Astrocyte of the hippocampus (primary cell): Measurements from ENCODE around the gene FRS3.
A peak's percentile ranks its signal among the peaks of the same experiment; 100 is the strongest.

ENCODE experiments used
- DNase-seq: peaks from one replicate; pipeline ENCODE4 v3.0.0; 2011; ENCODE audit warnings: low read depth, low spot score

The FRS3 gene

GRCh38 chr6:41790045-41790444 is 10.3 kb upstream of the FRS3 start:
- no peak for DNase-seq

DNA sequence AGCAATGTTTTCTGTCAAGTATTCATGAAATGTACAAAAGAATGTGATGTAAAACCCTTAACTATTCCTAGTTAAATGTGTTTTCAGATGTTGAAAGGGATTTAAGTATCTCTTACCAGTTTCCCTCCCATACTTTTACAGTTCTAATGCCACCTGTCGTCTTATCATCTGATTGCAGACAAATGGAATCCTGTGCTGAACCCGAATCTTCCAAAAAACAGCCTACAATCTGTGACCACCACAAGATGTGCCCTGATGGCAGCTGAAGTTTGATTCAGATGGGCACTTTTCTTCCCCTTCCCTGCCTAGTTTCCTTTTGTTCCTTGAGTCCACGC is 9.7 kb upstream of the FRS3 start:
- no peak for DNase-seq

GRCh38 chr6:41787219-41787917 is 7.7 kb upstream of the FRS3 start, which contains the start of gene TOMM6:
TSS of gene TOMM6 (plus strand) at chr6:41787694. CDS start at chr6:41787698, 4 bp downstream.
- peak; percentile 98 for DNase-seq

DNA sequence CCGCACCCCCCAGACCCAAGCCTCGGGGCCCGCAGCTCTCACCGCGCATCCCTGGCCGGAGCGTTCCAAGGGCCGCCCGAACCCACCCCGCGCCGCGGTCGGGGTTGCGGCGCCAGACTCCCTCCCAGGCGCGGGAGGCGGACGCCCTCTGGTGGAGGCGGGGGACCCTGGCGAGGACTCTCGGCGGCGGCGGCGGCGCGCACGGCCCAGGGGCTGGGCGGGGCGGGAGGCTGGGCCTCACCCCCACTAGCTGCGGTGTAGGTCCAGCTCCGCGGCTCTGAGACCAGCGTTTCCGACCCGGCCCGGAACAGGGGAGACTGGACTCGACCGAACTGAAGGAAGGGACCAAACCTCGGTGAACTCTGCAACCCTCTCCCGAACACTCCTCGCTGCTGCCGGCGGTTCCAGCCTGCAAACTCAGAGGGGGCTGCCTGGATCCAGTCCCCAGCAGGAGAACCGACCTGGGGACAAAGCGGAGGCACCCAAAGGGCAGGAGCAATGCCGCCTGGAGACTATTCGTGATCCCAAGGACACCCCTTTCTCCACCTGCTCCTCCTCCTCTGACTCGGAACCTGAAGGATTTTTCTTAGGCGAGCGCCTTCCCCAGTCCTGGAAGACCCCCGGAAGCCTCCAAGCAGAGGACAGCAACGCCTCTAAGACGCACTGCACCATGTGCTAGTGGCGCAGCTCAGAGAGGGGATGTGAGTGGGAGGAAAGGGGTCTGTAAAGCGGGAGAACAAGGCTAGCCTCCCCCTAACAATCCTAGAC is 6.9 kb upstream of the FRS3 start:
- DNase-seq, result peak; percentile 96

- DNase-seq, result peak; percentile 69
Measured at GRCh38 chr6:41785689-41786450, 6.2 kb upstream of the FRS3 start.

DNA sequence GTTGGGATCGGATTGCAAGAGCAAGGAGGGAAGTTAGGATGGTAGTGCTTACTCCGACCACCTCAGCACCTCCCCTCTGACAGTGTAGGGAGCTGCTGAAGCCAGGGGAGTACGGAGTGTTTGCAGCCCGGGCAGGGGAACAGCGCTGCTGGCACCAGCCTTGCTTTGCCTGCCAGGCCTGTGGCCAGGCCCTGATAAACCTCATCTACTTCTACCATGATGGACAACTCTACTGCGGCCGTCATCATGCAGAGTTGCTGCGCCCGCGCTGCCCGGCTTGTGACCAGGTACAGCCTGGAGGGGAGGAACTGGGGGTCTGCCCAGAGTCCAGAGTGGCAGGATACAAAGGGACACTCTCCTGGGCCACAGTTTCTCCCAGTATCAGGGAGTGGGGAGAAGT is 5.6 kb upstream of the FRS3 start:
- DNase-seq, result no peak

- DNase-seq, result no peak
Measured at GRCh38 chr6:41784581-41785171, 5.0 kb upstream of the FRS3 start.

DNA sequence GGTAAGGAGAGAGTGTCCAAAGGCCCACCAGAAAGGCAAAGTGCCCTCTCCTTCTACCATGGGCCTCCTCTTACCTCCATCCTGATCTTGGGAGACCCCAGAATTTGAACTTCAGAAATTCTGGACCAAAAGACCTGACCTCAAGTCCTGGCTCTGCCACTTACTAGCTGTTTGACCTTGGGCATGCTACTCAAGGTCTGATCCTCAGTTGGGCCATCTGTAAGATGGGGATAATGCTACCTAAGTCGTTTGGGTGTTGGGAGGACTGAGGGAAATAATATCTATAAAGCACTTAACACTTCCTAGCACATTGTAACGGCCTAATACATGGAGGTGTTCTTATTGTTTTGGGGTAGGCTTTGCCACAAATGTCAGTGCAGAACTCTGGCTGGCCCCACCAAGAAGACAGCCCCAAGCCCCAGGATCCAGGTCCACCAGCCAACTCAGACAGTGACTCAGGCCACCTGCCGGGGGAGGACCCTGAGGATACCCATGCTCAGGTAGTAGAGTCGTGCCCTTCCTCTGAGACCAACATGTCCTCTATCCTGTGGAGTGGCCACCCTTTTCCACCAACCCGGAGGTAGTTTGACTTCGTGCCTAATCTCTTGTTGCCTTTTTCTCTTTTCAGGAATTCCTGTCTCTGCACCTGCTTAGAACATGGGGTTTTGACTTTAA is 3.5 kb upstream of the FRS3 start:
- DNase-seq, result no peak

DNA sequence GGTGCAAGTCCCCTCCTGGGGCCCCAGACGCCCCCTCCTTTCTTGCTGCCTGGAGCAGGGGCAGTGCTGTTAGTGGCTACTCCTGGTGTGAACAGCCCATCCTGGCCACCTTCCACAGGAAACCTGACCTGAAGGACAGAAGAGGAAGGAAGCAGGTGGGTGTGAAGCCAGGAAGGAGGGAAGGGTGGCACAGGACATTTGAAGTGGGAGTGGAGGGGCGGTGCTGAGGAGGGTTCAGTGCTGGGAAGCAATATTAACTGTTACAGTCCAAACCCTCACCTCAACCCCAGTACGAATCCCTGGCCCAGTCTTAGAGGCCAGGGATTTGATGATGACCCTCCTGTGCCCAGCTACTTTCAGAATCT is 1.6 kb upstream of the FRS3 start:
- DNase-seq, result no peak

- DNase-seq, result peak; percentile 58
Measured at GRCh38 chr6:41780551-41781365, 1.1 kb upstream of the FRS3 start, which contains the start of gene PRICKLE4. TSS of gene PRICKLE4 (plus strand) at chr6:41780782. CDS start at chr6:41783474, 2,692 bp downstream.

- no peak for DNase-seq
Measured at GRCh38 chr6:41779336-41779735, 364 bp downstream of the FRS3 start.

DNA sequence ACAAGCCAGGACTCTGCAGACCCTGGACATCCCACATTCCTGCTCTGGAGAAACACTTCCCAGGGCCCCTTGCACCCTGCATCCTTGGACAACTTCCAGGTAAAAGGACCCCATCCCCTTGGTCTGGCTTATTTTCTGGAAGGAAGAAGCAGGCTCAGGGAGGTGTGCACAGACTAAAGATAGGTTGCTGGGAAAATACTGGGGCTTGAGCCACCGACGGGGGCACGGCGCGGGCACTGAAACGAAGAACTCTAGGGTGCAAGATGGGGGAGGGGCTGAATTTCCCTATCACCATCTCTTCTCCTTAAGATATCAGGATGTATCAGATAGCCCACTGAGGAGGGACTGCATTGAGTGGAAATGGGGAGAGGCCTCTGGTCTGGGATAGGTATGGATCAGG is 805 bp downstream of the FRS3 start:
- DNase-seq, result no peak

DNA sequence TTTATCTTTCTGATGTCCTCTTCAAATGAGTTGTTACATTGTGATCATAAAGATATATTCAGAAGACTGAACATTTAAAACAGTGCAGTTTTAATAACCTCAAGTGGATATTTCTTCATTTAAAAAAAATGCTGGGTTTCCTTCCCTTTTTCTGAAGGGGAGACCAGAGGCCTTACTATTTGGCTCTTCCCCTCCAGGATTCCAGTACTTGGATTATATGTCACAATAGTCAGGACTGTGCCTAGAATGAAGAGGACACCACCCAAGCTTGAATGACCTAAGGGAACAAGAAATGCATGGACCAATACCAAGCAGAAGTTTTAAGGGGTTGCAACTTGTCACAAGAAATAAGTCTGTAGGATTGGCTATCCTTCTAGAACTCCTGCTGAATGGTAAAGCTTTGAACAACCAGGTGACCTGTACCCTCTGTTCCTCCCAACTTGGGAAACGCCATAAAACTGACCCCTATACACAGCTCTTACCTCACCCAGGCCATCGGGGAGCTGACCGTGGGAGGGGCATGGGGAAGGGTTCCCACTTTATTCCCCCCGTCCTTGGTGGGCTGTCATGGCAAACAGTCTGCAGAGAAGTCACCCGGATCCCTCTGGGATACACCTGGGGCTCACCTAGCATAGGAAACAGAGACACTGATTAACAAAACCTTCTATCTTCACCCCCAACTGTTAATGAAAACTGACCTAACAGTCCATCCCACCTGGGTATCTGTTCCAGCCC is 2.0 kb downstream of the FRS3 start:
- no peak for DNase-seq

- DNase-seq, result no peak
Measured at GRCh38 chr6:41775293-41775882, 4.3 kb downstream of the FRS3 start.

DNA sequence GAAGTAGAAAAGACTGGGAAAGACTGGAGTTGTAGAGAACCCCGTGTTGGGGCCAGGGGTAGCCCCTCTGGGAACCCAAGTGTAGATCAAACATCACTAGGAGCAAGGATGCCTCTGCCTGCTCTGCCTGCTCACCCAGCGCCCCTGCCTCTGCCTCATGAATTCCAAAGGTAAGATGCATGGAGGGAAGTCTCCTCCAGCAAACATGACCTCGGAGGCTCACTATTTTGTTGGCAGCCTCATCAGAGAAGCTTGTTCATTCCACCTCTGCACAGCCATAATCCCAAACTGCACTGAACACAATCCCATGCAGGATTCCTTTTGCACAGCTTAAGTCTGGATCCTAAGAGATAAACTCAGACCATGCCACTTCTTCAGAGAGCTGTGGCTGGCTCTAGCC is 4.9 kb downstream of the FRS3 start:
- DNase-seq, result no peak

- DNase-seq, result no peak
Measured at GRCh38 chr6:41771058-41771983, 8.4 kb downstream of the FRS3 start.

GRCh38 chr6:41770381-41771057 is 9.2 kb downstream of the FRS3 start:
- no peak for DNase-seq

- no peak for DNase-seq
Measured at GRCh38 chr6:41769376-41769775, 10.3 kb downstream of the FRS3 start.
